Fibroblast of lung (primary cell): ENCODE measurements around the gene TBC1D25.

ENCODE experiments used
- CTCF ChIP-seq, 2 donors: IDR thresholded peaks in 1 of 2; conservative IDR thresholded peaks in 1 of 2; 1 replicate in 1 of 2; 2 replicates in 1 of 2; pipeline ENCODE4 v1.5.1; 2011 to 2012; ENCODE audit warnings: low read length in 2 of 2, control low read depth in 1 of 2, inconsistent platforms in 1 of 2, low read depth in 1 of 2, mild to moderate bottlenecking in 1 of 2
- EZH2 ChIP-seq: IDR thresholded peaks from 2 replicates; pipeline ENCODE4 v1.5.1; 2012; ENCODE audit warnings: low read length, control low read depth, mild to moderate bottlenecking; ENCODE audit errors: missing control alignments

- no peak for TF ChIP-seq EZH2
- peak; percentile 9 to 30 for TF ChIP-seq CTCF (conservative IDR thresholded peaks at IDR 0.05 in 1 of 2, IDR thresholded peaks at IDR 0.05 in 1 of 2; ENCODE audit: low read depth in 1 of 2, low read length in 2 of 2)
Measured at GRCh38 chrX:48591255-48591791, 51.8 kb downstream of the TBC1D25 start.
